Transverse colon (tissue), 4 donors: Measurements from ENCODE around the gene PKIG.

Experiments used
- CTCF ChIP-seq, 5 experiments: fragments of 200-600 bp in 3 of 5; fragments of 450-650 bp in 2 of 5; sonication (generic) in 3 of 5; IDR thresholded peaks; 1 replicate in 2 of 5; 2 replicates in 3 of 5; pipeline ENCODE4 v1.5.1; 2016 to 2017; ENCODE audit warnings: antibody characterized with exemption in 5 of 5, inconsistent platforms in 3 of 5, mild to moderate bottlenecking in 2 of 5, moderate library complexity in 1 of 5
- POLR2A ChIP-seq: fragments of 450-650 bp; IDR thresholded peaks from one replicate; pipeline ENCODE4 v1.6.1; 2016; ENCODE audit warnings: antibody characterized with exemption, mild to moderate bottlenecking, moderate library complexity
- POLR2AphosphoS5 ChIP-seq, 3 donors: sonication (generic); formaldehyde crosslinking; IDR thresholded peaks; one replicate each; pipeline ENCODE4 v1.6.1; 2016; ENCODE audit warnings: antibody characterized with exemption in 3 of 3

GRCh38 chr20:44632103-44632752 lies 49.8 kb downstream of the PKIG start:
- TF ChIP-seq CTCF (IDR thresholded peaks at IDR 0.05) (no peak), POLR2A (no peak), POLR2AphosphoS5 (IDR thresholded peaks at IDR 0.05) (no peak)
